OCI-LY7 (cell line): ENCODE data around the gene FIGLA. TPM values are rescaled to one million over a fixed set of nuclear protein-coding genes. Genes with fewer than 3 reads are reported as not detected.

Source experiments
- BruUV-seq: library from RNA; stranded (reverse); fragments of 400-500 nt; replicated peaks from 2 replicates; lab custom pipeline; 2021; lab: Mats Ljungman, UMichigan
- CTCF ChIA-PET: fragments of 300-600 bp; sonication (Branson Sonifier 250); formaldehyde crosslinking; loops from one replicate; lab custom pipeline; 2022; ENCODE audit warnings: antibody characterized with exemption; ENCODE audit not compliant: unreplicated experiment; lab: Charles Lee
- POLR2A ChIA-PET: fragments of 300-600 bp; sonication (Branson Sonifier 250); formaldehyde crosslinking; loops from one replicate; lab custom pipeline; 2022; ENCODE audit warnings: antibody characterized with exemption; lab: Charles Lee
- DNase-seq: peaks from one replicate; pipeline ENCODE4 v3.0.0-alpha.2; 2015; ENCODE audit warnings: low spot score
- H2AFZ ChIP-seq: fragments of 200-600 bp; sonication (generic), shearing (Covaris generic); 2 replicates; pipeline ENCODE4 v1.6.1; 2014; ENCODE audit warnings: mild to moderate bottlenecking, antibody characterized with exemption, low read length, moderate library complexity
- H3K27ac ChIP-seq: fragments of 200-600 bp; sonication (generic); 2 replicates; pipeline ENCODE4 v1.5.1; 2014; ENCODE audit warnings: mixed run types, low read depth, mild to moderate bottlenecking, moderate library complexity, low read length, inconsistent platforms; ENCODE audit not compliant: poor library complexity, severe bottlenecking
- H3K36me3 ChIP-seq: fragments of 200-600 bp; sonication (generic); 2 replicates; pipeline ENCODE4 v1.6.1; 2014; ENCODE audit warnings: mild to moderate bottlenecking, antibody characterized with exemption, low read length, moderate library complexity, mixed read lengths; ENCODE audit not compliant: insufficient read depth
- H3K4me1 ChIP-seq: fragments of 200-600 bp; sonication (generic); 2 replicates; pipeline ENCODE4 v1.5.1; 2014; ENCODE audit warnings: mild to moderate bottlenecking, low read length; ENCODE audit not compliant: insufficient read depth, poor library complexity, severe bottlenecking
- H3K4me2 ChIP-seq: fragments of 200-600 bp; sonication (generic); 2 replicates; pipeline ENCODE4 v1.6.1; 2014; ENCODE audit warnings: mild to moderate bottlenecking, low read length
- H3K4me3 ChIP-seq: fragments of 200-600 bp; sonication (generic); 2 replicates; pipeline ENCODE4 v1.5.1; 2014; ENCODE audit warnings: mild to moderate bottlenecking, low read depth, low read length; ENCODE audit not compliant: poor library complexity, severe bottlenecking
- H3K79me2 ChIP-seq: fragments of 200-600 bp; sonication (generic); 2 replicates; pipeline ENCODE4 v1.6.1; 2016; ENCODE audit warnings: low read depth, mild to moderate bottlenecking, low read length, moderate library complexity, mixed read lengths; ENCODE audit not compliant: insufficient read depth
- H3K9me2 ChIP-seq: fragments of 200-600 bp; sonication (generic); 2 replicates; pipeline ENCODE4 v1.6.1; 2016; ENCODE audit warnings: mild to moderate bottlenecking, low read length, mixed read lengths; ENCODE audit not compliant: insufficient read depth
- H3K9me3 ChIP-seq: fragments of 200-600 bp; sonication (generic); 2 replicates; pipeline ENCODE4 v1.6.1; 2014; ENCODE audit warnings: mild to moderate bottlenecking, mixed run types, low read length, mixed read lengths
- H4K20me1 ChIP-seq: fragments of 200-600 bp; sonication (generic); 2 replicates; pipeline ENCODE4 v1.6.1; 2014; ENCODE audit warnings: mild to moderate bottlenecking, antibody characterized with exemption, low read length, moderate library complexity, mixed read lengths; ENCODE audit not compliant: insufficient read depth
- EZH2phosphoT487 ChIP-seq: fragments of 200-600 bp; sonication (generic); IDR thresholded peaks from 2 replicates; pipeline ENCODE4 v1.6.1; 2018; ENCODE audit warnings: low read depth, borderline replicate concordance, mild to moderate bottlenecking, mixed run types, antibody characterized with exemption, low read length, moderate library complexity, mixed read lengths
- intact Hi-C: fragments of 100-400 bp; cut with micrococcal nuclease; formaldehyde crosslinking; loops from one replicate; pipeline ENCODE4 v1.10.0; 2022; ENCODE audit not compliant: unreplicated experiment
- total RNA-seq, 2 experiments: library from RNA; depleted of rRNA in 1 of 2; stranded (reverse); fragments of >200 nt in 1 of 2; shearing (Covaris generic) in 1 of 2; gene quantifications; 2 replicates each; pipeline ENCODE4 v1.2.3, GENCODE V29; 2014 to 2022
- TF ChIP-seq, protein P1 (sequence below): fragments of 200-600 bp; sonication (generic); conservative IDR thresholded peaks from 2 replicates; pipeline ENCODE4 v1.5.1; 2014; ENCODE audit warnings: mild to moderate bottlenecking, antibody characterized with exemption, low read length, moderate library complexity, mixed read lengths

Gene FIGLA
- total RNA-seq, 2 experiments from 2014 or later = not detected

DNA sequence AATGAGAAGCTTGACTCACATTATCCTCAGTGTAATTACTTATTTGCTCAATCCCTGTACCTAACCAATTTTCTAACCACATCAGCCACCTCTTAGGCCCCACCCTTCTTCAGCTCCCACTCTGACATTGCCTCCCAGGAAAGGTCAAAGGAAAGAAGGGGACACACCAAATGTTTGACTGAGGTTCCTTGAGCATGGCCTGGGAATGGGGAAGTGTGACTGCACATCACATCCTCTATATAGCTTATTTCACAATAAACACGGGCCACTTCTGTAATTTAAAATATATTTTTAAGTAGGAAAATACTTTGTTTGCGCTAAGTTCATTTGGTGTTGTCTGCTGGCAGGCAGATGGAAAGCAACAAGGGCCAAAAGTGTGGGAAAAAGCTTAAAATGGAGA, 3.0 kb upstream of the FIGLA start:
- POLR2A ChIA-PET = interaction anchor here (0.5 to 0.6 kb wide), 2 partner anchors 8 to 56 kb away, joined by 3 read pairs; no protein-coding TSS in a partner anchor
- intact Hi-C loops = no loop called here
- Histone ChIP-seq H3K4me2 (no peak overlapping the region), H3K4me3 (no peak overlapping the region), H4K20me1 (no peaks in the 10 kb centered on the region), H3K9me2 (no peaks in the 10 kb centered on the region), H3K27ac (no peak overlapping the region), H3K36me3 (no peaks in the 10 kb centered on the region), H3K9me3 (no peaks in the 10 kb centered on the region), H3K79me2 (no peaks in the 10 kb centered on the region), H2AFZ (no peak overlapping the region), H3K4me1 (no peaks in the 10 kb centered on the region)
- DNase-seq = no peak
- CTCF ChIA-PET = no interaction called here
- BruUV-seq = no TSS peak
- TF ChIP-seq EZH2phosphoT487 = no peak
- TF ChIP-seq, protein P1, sequence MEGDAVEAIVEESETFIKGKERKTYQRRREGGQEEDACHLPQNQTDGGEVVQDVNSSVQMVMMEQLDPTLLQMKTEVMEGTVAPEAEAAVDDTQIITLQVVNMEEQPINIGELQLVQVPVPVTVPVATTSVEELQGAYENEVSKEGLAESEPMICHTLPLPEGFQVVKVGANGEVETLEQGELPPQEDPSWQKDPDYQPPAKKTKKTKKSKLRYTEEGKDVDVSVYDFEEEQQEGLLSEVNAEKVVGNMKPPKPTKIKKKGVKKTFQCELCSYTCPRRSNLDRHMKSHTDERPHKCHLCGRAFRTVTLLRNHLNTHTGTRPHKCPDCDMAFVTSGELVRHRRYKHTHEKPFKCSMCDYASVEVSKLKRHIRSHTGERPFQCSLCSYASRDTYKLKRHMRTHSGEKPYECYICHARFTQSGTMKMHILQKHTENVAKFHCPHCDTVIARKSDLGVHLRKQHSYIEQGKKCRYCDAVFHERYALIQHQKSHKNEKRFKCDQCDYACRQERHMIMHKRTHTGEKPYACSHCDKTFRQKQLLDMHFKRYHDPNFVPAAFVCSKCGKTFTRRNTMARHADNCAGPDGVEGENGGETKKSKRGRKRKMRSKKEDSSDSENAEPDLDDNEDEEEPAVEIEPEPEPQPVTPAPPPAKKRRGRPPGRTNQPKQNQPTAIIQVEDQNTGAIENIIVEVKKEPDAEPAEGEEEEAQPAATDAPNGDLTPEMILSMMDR = no peak

DNA sequence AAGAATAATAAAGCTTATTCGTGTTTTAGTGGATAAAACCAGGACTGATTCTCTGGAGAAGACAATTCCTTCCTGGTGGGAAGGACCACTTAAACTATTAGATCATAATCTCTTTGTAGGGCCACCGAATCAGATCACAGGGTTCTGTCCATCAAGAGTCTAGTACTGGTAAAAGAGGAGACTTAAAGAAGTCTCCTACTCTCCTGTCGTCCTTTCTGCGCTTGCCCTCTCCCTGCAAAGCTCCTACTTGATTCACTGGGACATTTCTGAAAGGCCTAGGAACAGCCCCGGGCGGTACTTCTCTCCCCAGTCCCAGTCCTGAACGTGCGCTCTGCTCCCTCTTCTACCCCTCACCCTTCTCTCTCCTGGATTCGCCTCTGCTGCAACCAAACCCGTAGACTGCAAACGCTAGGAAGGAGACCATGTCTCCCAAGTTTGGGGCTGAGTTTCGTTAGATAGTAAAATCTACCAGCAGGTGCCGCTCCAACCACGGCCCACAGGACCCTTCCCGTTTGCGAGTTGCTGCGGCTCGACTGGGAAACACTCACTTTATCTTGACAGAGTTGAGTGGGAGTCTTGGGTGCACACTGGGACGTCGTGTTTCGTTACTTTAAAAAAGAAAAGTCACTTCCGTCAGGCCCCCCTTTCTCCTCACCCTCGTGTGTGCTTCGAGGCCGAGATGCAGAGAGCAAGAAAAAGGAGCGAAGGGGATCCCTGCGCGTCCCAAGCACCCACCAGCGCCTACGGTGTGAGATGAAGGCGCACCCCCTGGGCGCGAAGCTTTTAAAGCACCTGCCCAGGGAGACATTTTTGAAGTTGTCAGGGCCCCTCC, 923 bp downstream of the FIGLA start:
- peak; percentile 16 for DNase-seq
- intact Hi-C loops = no loop called here
- ChIA-PET CTCF (no interaction called here), POLR2A (no interaction called here)
- Histone ChIP-seq H3K4me1 (no peaks in the 10 kb centered on the region), H3K36me3 (no peaks in the 10 kb centered on the region), H3K4me2 (no peak overlapping the region), H3K9me2 (no peaks in the 10 kb centered on the region), H3K9me3 (no peaks in the 10 kb centered on the region), H3K79me2 (no peaks in the 10 kb centered on the region), H3K4me3 (no peak overlapping the region), H3K27ac (no peak overlapping the region), H2AFZ (no peak overlapping the region), H4K20me1 (no peaks in the 10 kb centered on the region)
- TF ChIP-seq, protein P1 = peak; percentile 66
- TF ChIP-seq EZH2phosphoT487 = no peak
- BruUV-seq = no TSS peak
